Hepatocyte (in vitro differentiated cells): ENCODE results near the gene TFDP2.

ENCODE experiments used
- EZH2 ChIP-seq: fragments of 200-600 bp; sonication (generic); IDR thresholded peaks from 2 replicates; pipeline ENCODE4 v1.6.1; 2016; ENCODE audit warnings: antibody characterized with exemption, mild to moderate bottlenecking, borderline replicate concordance
- EZH2phosphoT487 ChIP-seq: fragments of 200-600 bp; sonication (generic); IDR thresholded peaks from one replicate; pipeline ENCODE4 v1.6.1; 2018; ENCODE audit warnings: antibody characterized with exemption, mild to moderate bottlenecking, low read depth, moderate library complexity; ENCODE audit not compliant: unreplicated experiment, severe bottlenecking
- TF ChIP-seq, protein P1 (sequence below): fragments of 200-600 bp; sonication (generic); IDR thresholded peaks from 2 replicates; pipeline ENCODE4 v1.5.1; 2016; ENCODE audit warnings: antibody characterized with exemption, mild to moderate bottlenecking; ENCODE audit not compliant: poor library complexity

DNA sequence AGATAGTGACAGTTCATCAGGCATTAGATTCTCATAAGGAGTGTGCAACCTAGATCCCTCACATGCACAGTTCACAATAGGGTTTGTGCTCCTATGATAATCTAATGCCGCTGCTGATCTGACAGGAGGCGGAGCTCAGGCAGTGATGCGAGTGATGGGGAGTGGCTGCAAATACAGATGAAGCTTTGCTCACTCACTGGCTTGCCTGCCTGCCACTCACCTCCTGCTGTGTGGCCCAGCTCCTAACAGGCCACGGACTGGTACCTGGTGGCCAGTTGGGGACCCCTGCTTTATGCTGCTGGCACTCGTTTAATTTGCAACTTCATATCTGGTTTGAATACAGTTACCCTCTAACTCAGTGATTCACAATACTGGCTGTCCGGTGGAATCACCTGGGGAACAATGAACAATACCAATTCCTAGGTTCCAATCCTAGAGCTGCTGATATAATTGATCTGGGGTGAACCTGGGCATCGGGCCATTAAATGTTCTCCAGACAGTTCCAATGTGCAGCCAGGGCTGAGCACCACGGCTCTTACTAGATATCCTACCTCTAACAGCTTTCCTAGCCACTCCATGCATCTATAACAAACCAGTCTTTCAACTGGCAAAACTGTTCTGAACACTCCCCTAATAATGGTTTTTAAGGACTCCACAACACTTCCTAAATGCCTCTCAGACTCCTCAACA is 141.5 kb downstream of the TFDP2 start:
- TF ChIP-seq, protein P1, sequence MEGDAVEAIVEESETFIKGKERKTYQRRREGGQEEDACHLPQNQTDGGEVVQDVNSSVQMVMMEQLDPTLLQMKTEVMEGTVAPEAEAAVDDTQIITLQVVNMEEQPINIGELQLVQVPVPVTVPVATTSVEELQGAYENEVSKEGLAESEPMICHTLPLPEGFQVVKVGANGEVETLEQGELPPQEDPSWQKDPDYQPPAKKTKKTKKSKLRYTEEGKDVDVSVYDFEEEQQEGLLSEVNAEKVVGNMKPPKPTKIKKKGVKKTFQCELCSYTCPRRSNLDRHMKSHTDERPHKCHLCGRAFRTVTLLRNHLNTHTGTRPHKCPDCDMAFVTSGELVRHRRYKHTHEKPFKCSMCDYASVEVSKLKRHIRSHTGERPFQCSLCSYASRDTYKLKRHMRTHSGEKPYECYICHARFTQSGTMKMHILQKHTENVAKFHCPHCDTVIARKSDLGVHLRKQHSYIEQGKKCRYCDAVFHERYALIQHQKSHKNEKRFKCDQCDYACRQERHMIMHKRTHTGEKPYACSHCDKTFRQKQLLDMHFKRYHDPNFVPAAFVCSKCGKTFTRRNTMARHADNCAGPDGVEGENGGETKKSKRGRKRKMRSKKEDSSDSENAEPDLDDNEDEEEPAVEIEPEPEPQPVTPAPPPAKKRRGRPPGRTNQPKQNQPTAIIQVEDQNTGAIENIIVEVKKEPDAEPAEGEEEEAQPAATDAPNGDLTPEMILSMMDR: no peak
- no peak for TF ChIP-seq EZH2
- TF ChIP-seq EZH2phosphoT487: no peak
